RWPE1 (cell line): ENCODE measurements around the gene CNPY2.

Experiments used
- CTCF ChIA-PET: fragments of 350-600 bp; sonication (Branson Sonifier 250); formaldehyde crosslinking; extraction: SDS; loops from one replicate; lab custom pipeline; 2021; lab: Yijun Ruan, JAX
- POLR2A ChIA-PET: fragments of 400-600 bp; formaldehyde crosslinking; extraction: SDS; loops from one replicate; lab custom pipeline; 2020; ENCODE audit warnings: antibody characterized with exemption; ENCODE audit not compliant: low non-redundant PET; lab: Yijun Ruan, JAX
- DNase-seq: peaks from one replicate; pipeline ENCODE4 v3.0.0; 2012; ENCODE audit warnings: low spot score
- H3K27ac ChIP-seq: fragments of 450-650 bp; 2 replicates; pipeline ENCODE4 v1.5.1; 2017
- TF ChIP-seq, protein P1 (sequence below): fragments of 450-650 bp; conservative IDR thresholded peaks from 2 replicates; pipeline ENCODE4 v1.5.1; 2017; ENCODE audit warnings: low read depth, mild to moderate bottlenecking

The CNPY2 gene

DNA sequence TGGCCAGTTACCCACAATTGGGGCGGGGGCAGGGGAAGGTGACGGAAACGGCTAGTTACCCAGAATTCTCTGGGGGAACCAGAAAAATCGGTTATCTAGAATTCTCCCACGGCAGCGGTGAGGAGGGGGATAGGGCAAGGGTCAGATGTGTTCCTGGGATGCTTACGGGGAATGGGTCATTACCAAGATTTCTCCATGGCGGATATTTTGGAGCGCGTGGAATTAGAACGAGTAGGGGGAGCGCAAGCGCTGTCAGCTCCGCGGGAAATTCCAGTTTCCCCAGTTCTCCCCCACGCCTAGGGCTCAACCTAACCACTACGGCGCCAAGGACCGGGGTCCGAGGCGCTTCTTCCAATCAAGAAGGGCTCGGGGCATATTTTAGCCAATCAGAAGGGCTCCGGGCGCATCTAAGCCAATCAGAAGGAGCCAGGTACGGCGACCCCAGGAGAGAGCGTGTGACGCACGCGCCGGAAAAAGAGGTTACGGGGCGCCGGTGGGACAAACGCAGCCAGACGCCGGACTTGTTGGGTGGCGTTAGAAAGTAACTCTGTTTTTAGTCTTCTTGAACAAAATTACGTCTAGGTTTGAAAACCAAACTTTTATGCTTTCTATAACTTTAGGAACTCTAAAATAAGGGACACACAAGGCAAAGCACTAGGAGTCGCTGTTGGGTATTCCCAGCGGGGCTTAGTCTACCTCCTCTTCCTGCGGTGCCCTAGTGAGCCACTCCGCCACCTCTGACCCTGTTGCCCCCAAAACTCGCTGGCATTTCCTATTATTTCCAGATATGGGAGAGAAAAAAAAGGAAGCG lies 18.1 kb upstream of the CNPY2 start, which contains the start of gene PAN2:
Gene PAN2, minus strand, starts transcription at position 322 of the 811 bp plus-strand sequence. CDS start 906 bp downstream, outside the sequence.
- ChIA-PET POLR2A (interaction anchor here (0.6 to 0.7 kb wide), 2 partner anchors 20 to 95 kb away, joined by 3 read pairs; no protein-coding TSS in a partner anchor), CTCF (interaction anchor here (0.6 to 0.7 kb wide), 3 partner anchors 9 to 17 kb away, joined by 3 read pairs; no protein-coding TSS in a partner anchor)
- H3K27ac ChIP-seq: peak within 1 kb of the TSS; percentile 89
- peak; percentile 100 for DNase-seq
- TF ChIP-seq, protein P1, sequence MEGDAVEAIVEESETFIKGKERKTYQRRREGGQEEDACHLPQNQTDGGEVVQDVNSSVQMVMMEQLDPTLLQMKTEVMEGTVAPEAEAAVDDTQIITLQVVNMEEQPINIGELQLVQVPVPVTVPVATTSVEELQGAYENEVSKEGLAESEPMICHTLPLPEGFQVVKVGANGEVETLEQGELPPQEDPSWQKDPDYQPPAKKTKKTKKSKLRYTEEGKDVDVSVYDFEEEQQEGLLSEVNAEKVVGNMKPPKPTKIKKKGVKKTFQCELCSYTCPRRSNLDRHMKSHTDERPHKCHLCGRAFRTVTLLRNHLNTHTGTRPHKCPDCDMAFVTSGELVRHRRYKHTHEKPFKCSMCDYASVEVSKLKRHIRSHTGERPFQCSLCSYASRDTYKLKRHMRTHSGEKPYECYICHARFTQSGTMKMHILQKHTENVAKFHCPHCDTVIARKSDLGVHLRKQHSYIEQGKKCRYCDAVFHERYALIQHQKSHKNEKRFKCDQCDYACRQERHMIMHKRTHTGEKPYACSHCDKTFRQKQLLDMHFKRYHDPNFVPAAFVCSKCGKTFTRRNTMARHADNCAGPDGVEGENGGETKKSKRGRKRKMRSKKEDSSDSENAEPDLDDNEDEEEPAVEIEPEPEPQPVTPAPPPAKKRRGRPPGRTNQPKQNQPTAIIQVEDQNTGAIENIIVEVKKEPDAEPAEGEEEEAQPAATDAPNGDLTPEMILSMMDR: peak; percentile 48

DNA sequence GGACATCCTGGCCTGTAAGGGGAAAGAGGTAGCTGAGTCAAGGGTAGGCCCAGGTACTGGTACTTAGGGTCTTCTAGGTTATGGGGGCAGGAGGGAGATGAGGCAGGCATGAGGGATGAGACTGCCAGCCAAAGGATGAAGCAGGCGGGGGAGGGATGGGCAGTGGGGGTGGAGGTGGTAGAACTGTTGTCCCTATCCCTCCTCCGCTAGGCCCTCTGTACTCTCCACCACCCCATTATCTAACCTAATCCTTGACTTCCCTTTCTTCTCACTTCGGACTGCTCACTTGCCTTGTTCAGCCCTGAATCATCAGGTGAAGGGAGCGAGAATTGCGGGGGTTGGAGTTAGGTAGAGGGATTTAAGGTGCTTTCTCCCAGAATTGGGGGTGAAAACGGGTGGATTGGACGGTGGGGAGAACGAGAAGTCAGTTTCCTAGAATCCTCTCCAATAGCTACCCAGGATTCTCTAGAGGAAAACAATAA lies 17.4 kb upstream of the CNPY2 start:
- DNase-seq: peak; percentile 41
- peak overlapping the region; percentile 89 for H3K27ac ChIP-seq
- ChIA-PET CTCF (interaction anchor here (0.6 kb wide), 1 partner anchor 16 kb away, joined by 3 read pairs; no protein-coding TSS in a partner anchor), POLR2A (interaction anchor here (0.6 to 0.7 kb wide), 2 partner anchors 21 to 96 kb away, joined by 3 read pairs; no protein-coding TSS in a partner anchor)
- TF ChIP-seq, protein P1: no peak

DNA sequence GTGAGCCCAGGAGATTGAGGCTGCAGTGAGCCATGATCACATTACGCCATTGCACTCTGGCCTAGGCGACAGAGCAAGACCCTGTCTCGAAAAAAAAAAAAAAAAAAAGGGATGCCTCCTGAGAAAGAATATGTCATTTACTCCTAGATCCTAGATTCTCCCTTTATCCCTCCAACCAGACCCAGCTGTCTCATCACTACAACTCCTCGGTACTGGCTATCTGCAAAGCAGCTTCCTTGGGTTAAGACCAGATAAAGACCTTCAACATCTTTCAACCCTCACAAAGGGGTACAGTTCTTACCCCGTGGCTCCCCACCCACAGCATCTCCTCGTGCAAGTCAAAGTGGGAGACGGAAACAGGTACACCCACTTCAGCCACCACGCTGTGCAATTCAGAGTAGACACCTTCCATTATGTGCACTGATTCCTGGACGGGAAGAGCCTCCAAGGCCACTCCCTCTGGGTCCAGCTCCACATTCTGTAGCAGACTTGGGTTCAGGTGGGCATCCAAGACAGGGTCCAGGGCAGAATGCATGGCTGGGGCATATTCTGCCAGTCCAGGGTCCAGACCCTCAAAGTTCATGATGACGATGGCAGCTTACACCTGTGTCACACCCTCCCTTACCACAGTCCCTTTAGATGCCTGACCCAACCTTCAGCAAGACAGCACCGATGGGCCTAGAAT lies 16.9 kb upstream of the CNPY2 start:
- no peak for DNase-seq
- ChIA-PET POLR2A (interaction anchor here (0.6 to 0.7 kb wide), 2 partner anchors 10 to 21 kb away, joined by 3 read pairs; no protein-coding TSS in a partner anchor), CTCF (interaction anchor here (0.7 kb wide), 1 partner anchor 61 kb away, joined by 5 read pairs; no protein-coding TSS in a partner anchor)
- TF ChIP-seq, protein P1: no peak
- peak overlapping the region; percentile 89 for H3K27ac ChIP-seq

DNA sequence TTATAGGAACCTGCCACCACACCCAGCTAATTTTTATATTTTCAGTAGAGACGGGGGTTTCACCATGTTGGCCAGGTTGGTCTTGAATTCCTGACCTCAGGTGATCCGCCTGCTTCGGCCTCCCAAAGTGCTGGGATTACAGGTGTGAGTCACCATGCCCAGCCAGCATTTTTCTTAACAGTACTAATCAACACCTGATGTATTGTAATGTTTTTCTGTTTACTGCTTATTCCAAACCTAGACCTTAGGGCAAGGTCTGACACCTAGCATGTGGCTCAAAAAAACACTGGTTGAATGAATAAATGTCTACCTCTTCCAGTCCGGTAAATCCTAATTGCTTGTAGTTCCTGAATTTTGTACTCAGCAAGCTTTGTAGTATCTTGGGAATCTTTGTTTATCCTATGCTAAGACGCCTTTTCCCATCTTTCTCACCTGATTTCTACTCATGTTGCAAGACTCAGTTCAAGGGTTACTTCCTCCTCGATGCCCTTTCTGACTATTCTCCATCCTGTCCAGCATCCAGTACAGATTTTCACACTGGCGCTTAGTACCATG lies 15.2 kb upstream of the CNPY2 start:
- H3K27ac ChIP-seq: no peak overlapping the region
- TF ChIP-seq, protein P1: no peak
- no peak for DNase-seq
- CTCF ChIA-PET: no interaction called here
- POLR2A ChIA-PET: interaction anchor here (0.6 kb wide), 1 partner anchor 79 kb away, joined by 3 read pairs; no protein-coding TSS in a partner anchor

DNA sequence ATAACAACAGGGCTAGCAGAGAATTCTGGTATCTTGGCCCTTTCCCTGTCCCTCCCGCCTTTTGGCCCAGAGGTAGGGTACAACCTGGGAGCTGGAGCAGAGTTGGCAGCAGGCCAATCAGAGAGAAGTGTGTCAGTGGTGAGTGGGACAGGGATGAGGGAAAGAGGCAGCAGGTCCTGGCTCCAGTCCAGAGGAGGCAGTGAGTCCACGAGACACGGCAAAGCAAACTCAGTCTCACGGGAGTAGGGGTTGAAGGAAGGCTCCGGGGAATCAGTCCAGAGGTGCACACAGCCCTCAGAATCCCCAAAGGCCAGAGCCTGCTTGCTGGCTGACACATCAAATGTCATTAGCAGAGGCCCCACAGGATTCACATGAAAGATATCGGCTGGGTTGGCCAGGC lies 10.7 kb upstream of the CNPY2 start:
- TF ChIP-seq, protein P1: no peak
- DNase-seq: no peak
- POLR2A ChIA-PET: no interaction called here
- CTCF ChIA-PET: no interaction called here
- H3K27ac ChIP-seq: no peak overlapping the region

DNA sequence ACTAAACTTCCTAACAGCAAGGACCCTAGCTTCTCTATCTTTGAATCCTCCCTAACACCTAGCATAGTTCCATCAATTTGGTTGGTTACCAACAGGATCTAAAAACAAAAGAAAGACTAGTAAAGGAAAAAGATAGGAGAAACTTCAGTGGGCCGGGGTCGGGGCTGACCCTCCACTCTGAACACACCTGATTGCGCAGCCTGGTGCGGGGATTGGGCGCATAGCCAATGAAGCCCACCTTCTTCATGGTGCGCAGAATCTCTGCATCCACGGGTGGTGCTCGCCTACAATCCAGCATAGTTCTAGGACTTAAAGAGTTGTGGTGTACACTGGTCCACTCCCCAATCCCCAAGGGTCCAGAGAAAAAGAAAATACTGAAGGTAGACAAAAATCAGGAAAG lies 10.3 kb upstream of the CNPY2 start:
- ChIA-PET POLR2A (no interaction called here), CTCF (no interaction called here)
- H3K27ac ChIP-seq: no peak overlapping the region
- TF ChIP-seq, protein P1: no peak
- DNase-seq: no peak
